ENCODE data around the gene ME3. TPM values are rescaled to one million over a fixed set of nuclear protein-coding genes. Genes with fewer than 3 reads are reported as not detected.

Gene ME3
- total and polyA plus RNA-seq, 4 donors: 7.4 to 38.7 (median 21.2) TPM

DNA sequence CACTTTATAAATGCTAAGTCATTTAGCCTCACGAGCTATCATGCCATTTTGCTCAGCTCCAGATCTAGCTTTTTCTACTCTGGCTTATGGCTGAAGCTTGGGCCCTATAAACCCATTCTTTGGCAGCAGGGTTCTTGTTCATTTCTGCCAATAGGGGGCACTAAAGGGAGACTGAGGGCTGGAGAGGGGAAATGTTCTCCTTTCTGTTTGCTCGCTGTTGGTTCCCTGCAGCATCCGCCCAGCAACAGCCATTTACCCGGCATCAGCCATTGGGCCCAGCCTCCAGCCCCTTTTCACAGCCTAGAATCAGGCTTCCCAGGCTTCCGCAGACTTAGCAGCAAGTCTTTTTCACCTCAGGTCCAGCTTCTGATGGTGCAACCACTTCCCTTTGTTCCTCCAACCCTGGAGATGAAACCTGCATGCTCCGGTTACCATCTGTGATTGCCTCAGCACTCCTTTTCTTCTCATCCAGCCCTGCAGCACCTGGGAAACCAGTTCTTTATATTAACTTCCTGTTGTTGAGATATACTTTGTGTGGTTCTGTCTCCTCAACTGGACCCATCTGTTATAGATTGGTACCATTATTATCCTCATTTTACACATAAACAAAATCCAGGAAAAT is 4.2 kb upstream of the ME3 start:
- H3K36me3 ChIP-seq (ENCODE audit: control insufficient read depth in 4 of 4, insufficient read depth in 4 of 4, low read length in 4 of 4): no peaks in the 10 kb centered on the region
- H3K27ac ChIP-seq (ENCODE audit: low read depth in 1 of 2, low read length in 1 of 2): no peak overlapping the region
- H3K9ac ChIP-seq (ENCODE audit: insufficient read depth in 1 of 2, low read length in 2 of 2): no peak overlapping the region
- 86 to 91% methylated on average over 6 of the region's 6 CpGs for WGBS, 2 donors
- H3K4me3 ChIP-seq: no peak overlapping the region
- H3K4me1 ChIP-seq (ENCODE audit: control insufficient read depth in 5 of 5, insufficient read depth in 5 of 5, low read length in 5 of 5): peaks cover 0 to 20% (median 0%) of the 10 kb centered on the region in 5 donors
- H3K27me3 ChIP-seq (ENCODE audit: control insufficient read depth in 3 of 3, insufficient read depth in 3 of 3, low read length in 2 of 3): no peaks in the 10 kb centered on the region
- DNase-seq (no peak), ATAC-seq (ENCODE audit: insufficient read depth, low FRiP score) (no peak)
- TF ChIP-seq, protein P1, sequence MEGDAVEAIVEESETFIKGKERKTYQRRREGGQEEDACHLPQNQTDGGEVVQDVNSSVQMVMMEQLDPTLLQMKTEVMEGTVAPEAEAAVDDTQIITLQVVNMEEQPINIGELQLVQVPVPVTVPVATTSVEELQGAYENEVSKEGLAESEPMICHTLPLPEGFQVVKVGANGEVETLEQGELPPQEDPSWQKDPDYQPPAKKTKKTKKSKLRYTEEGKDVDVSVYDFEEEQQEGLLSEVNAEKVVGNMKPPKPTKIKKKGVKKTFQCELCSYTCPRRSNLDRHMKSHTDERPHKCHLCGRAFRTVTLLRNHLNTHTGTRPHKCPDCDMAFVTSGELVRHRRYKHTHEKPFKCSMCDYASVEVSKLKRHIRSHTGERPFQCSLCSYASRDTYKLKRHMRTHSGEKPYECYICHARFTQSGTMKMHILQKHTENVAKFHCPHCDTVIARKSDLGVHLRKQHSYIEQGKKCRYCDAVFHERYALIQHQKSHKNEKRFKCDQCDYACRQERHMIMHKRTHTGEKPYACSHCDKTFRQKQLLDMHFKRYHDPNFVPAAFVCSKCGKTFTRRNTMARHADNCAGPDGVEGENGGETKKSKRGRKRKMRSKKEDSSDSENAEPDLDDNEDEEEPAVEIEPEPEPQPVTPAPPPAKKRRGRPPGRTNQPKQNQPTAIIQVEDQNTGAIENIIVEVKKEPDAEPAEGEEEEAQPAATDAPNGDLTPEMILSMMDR (IDR thresholded peaks at IDR 0.05; ENCODE audit: control extremely low read depth, extremely low read depth): no peak
- no peaks in the 10 kb centered on the region for H3K9me3 ChIP-seq (ENCODE audit: control insufficient read depth in 4 of 4, insufficient read depth in 3 of 4, low read length in 3 of 4)

DNA sequence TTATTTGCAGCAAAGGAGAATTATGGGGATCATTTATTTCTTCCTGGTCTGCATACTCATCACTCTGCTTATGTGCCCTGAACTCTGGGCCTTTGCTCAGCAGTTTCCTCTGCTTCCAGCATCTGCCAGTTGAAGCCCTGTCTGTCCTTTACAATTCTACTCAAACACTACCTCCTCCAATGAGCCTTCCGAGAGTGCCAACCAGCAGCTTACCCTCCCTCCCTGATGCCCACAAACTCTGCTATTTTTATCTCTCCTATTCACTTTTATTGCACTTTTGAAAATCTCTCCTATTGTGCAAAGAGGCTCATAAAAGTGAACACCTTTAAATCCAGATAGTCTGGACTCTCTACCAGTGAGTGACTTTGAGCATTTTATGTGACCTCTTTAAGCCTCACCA is 3.6 kb upstream of the ME3 start:
- no peak overlapping the region for H3K9ac ChIP-seq (ENCODE audit: insufficient read depth in 1 of 2, low read length in 2 of 2)
- H3K4me3 ChIP-seq: no peak overlapping the region
- no peak for ATAC-seq (ENCODE audit: insufficient read depth, low FRiP score)
- H3K9me3 ChIP-seq (ENCODE audit: control insufficient read depth in 4 of 4, insufficient read depth in 3 of 4, low read length in 3 of 4): no peaks in the 10 kb centered on the region
- TF ChIP-seq, protein P1 (IDR thresholded peaks at IDR 0.05; ENCODE audit: control extremely low read depth, extremely low read depth): no peak
- no peak for DNase-seq
- whole genome bisulfite sequencing, 2 donors: 90 to 94% methylated on average over 1 of the region's 1 CpG
- no peak overlapping the region for H3K27ac ChIP-seq (ENCODE audit: low read depth in 1 of 2, low read length in 1 of 2)
- H3K4me1 ChIP-seq (ENCODE audit: control insufficient read depth in 5 of 5, insufficient read depth in 5 of 5, low read length in 5 of 5): peaks cover 0 to 18% (median 3%) of the 10 kb centered on the region in 5 donors
- no peaks in the 10 kb centered on the region for H3K36me3 ChIP-seq (ENCODE audit: control insufficient read depth in 4 of 4, insufficient read depth in 4 of 4, low read length in 4 of 4)
- H3K27me3 ChIP-seq (ENCODE audit: control insufficient read depth in 3 of 3, insufficient read depth in 3 of 3, low read length in 2 of 3): no peaks in the 10 kb centered on the region

DNA sequence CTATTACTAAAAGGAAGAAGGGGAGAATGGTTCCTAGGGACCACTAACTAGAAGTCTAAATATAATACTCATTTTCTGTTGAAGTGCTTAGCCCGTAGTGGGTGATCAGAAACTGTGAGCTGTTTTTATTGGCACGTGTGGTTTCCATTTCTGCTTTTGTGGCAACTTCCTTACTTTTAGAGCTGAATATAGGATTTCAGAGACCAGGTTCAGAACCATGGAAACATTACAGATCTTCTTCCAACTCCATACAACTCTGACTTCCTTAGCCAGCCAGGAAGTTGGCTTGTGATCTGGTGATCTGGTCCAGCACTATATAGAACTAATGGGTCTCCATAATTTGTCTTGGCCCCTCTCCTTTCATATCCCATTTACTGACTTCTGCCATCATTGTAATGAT is 2.6 kb upstream of the ME3 start:
- Histone ChIP-seq H3K9ac (ENCODE audit: insufficient read depth in 1 of 2, low read length in 2 of 2) (no peak overlapping the region), H3K27ac (ENCODE audit: low read depth in 1 of 2, low read length in 1 of 2) (no peak overlapping the region), H3K36me3 (ENCODE audit: control insufficient read depth in 4 of 4, insufficient read depth in 4 of 4, low read length in 4 of 4) (no peaks in the 10 kb centered on the region), H3K9me3 (ENCODE audit: control insufficient read depth in 4 of 4, insufficient read depth in 3 of 4, low read length in 3 of 4) (no peaks in the 10 kb centered on the region), H3K27me3 (ENCODE audit: control insufficient read depth in 3 of 3, insufficient read depth in 3 of 3, low read length in 2 of 3) (no peaks in the 10 kb centered on the region), H3K4me1 (ENCODE audit: control insufficient read depth in 5 of 5, insufficient read depth in 5 of 5, low read length in 5 of 5) (peaks cover 0 to 23% (median 3%) of the 10 kb centered on the region in 5 donors), H3K4me3 (no peak overlapping the region)
- WGBS, 2 donors: 40 to 55% methylated on average over 2 of the region's 2 CpGs
- no peak for DNase-seq
- no peak for ATAC-seq (ENCODE audit: insufficient read depth, low FRiP score)
- TF ChIP-seq, protein P1 (IDR thresholded peaks at IDR 0.05; ENCODE audit: control extremely low read depth, extremely low read depth): no peak
